Panc1 (cell line): ENCODE measurements around the gene RSAD1. TPM values are rescaled to one million over a fixed set of nuclear protein-coding genes. Genes with fewer than 3 reads are reported as not detected.
A peak's percentile ranks its signal among the peaks of the same experiment; 100 is the strongest.

Experiments used
- ATAC-seq: fragments of 200-7000 bp; cut with Tn5 transposase; 2 replicates; pipeline ENCODE4 v1.9.1; 2020; ENCODE audit warnings: mild to moderate bottlenecking, moderate library complexity
- BruUV-seq: library from RNA; stranded (reverse); fragments of 400-500 nt; replicated peaks from 2 replicates; lab custom pipeline; 2021; lab: Mats Ljungman, UMichigan
- CTCF ChIA-PET: fragments of 300-600 bp; sonication (Branson Sonifier 250); formaldehyde crosslinking; loops from one replicate; lab custom pipeline; 2022; ENCODE audit warnings: antibody characterized with exemption; lab: Charles Lee
- POLR2A ChIA-PET: fragments of 300-600 bp; sonication (Branson Sonifier 250); formaldehyde crosslinking; loops from one replicate; lab custom pipeline; 2022; ENCODE audit warnings: antibody characterized with exemption; lab: Charles Lee
- DNase-seq: peaks from one replicate; pipeline ENCODE4 v3.0.0-alpha.2; 2010; ENCODE audit warnings: low read depth, low spot score
- H3K27ac ChIP-seq: 2 replicates; pipeline ENCODE4 v1.5.1; 2011; ENCODE audit warnings: mild to moderate bottlenecking, low read length, inconsistent platforms
- H3K27me3 ChIP-seq: fragments of 200-500 bp; sonication (Bioruptor generic); 2 replicates; pipeline ENCODE4 v1.6.0; 2014; ENCODE audit warnings: low read length, inconsistent platforms; ENCODE audit not compliant: control insufficient read depth, insufficient read depth
- H3K36me3 ChIP-seq: fragments of 200-500 bp; sonication (Bioruptor generic); 2 replicates; pipeline ENCODE4 v1.5.1; 2014; ENCODE audit warnings: inconsistent platforms, mild to moderate bottlenecking, low read length, moderate library complexity; ENCODE audit not compliant: control insufficient read depth, insufficient read depth
- H3K4me1 ChIP-seq: 2 replicates; pipeline ENCODE4 v1.5.1; 2011; ENCODE audit warnings: inconsistent platforms, mild to moderate bottlenecking, low read length, moderate library complexity; ENCODE audit not compliant: control insufficient read depth, insufficient read depth
- H3K4me3 ChIP-seq, 2 experiments: 2 replicates each; pipeline ENCODE4 v1.5.1; 2011 to 2012; ENCODE audit warnings: low read depth in 2 of 2, low read length in 2 of 2, mild to moderate bottlenecking in 2 of 2, inconsistent platforms in 1 of 2, moderate library complexity in 1 of 2
- H3K9me3 ChIP-seq: fragments of 200-500 bp; sonication (Bioruptor generic); 2 replicates; pipeline ENCODE4 v1.5.1; 2014; ENCODE audit warnings: low read depth, mild to moderate bottlenecking, inconsistent platforms, low read length, moderate library complexity; ENCODE audit not compliant: control insufficient read depth, insufficient read depth
- CTCF ChIP-seq: fragments of 450-650 bp; IDR thresholded peaks from 2 replicates; pipeline ENCODE4 v1.5.1; 2017; ENCODE audit warnings: mild to moderate bottlenecking
- POLR2AphosphoS5 ChIP-seq: IDR thresholded peaks from 2 replicates; pipeline ENCODE4 v1.6.1; 2012; ENCODE audit warnings: mild to moderate bottlenecking, low read depth, low read length, moderate library complexity
- REST ChIP-seq, 2 experiments: IDR thresholded peaks; 2 replicates each; pipeline ENCODE4 v1.6.1; 2011 to 2012; ENCODE audit warnings: low read depth in 2 of 2, control low read depth in 1 of 2, low read length in 1 of 2, mild to moderate bottlenecking in 1 of 2, moderate library complexity in 1 of 2; ENCODE audit not compliant: insufficient read depth in 1 of 2
- SIN3A ChIP-seq: IDR thresholded peaks from 2 replicates; pipeline ENCODE4 v1.6.1; 2012; ENCODE audit warnings: low read depth, mild to moderate bottlenecking, low read length, moderate library complexity, borderline replicate concordance; ENCODE audit not compliant: insufficient read depth
- TCF7L2 ChIP-seq: IDR thresholded peaks from 2 replicates; pipeline ENCODE4 v1.6.1; 2011; ENCODE audit warnings: mild to moderate bottlenecking, low read depth, low read length, inconsistent platforms
- in situ Hi-C: cut with HindIII; loops from 2 replicates; pipeline ENCODE4 v1.10.0; 2016; ENCODE audit warnings: low sequenced_read_pairs, low pct_unique_long_range_greater_than_20kb
- intact Hi-C: fragments of 100-400 bp; cut with micrococcal nuclease; formaldehyde crosslinking; loops from one replicate; pipeline ENCODE4 v1.10.0; 2022; ENCODE audit not compliant: unreplicated experiment
- total RNA-seq: library from RNA; stranded (reverse); gene quantifications from one replicate; pipeline ENCODE4 v1.2.1, GENCODE V29; 2021; ENCODE audit not compliant: unreplicated experiment

RSAD1 gene
- total RNA-seq, 1 experiment from 2014 or later, result 40.2 TPM

GRCh38 chr17:50533185-50533584 lies 54.5 kb downstream of the RSAD1 start:
- H3K4me3 ChIP-seq, result peak overlapping the region in 1 of 2 experiments; percentile 34; a peak in 2 of 4 replicates
- POLR2A ChIA-PET, result no interaction called here
- in situ Hi-C loops (no loop called here), intact Hi-C loops (loop anchor here (5.0 kb wide), 1 partner anchor 51 kb away; no protein-coding TSS in a partner anchor)
- no peak for TF ChIP-seq TCF7L2
- TF ChIP-seq SIN3A, result no peak
- TF ChIP-seq REST (IDR thresholded peaks at IDR 0.05; ENCODE audit: insufficient read depth in 1 of 2, low read depth in 2 of 2, low read length in 1 of 2), result no peak
- TF ChIP-seq CTCF, result no peak
- TF ChIP-seq POLR2AphosphoS5, result no peak
- no peaks in the 10 kb centered on the region; the same call in 1 of the 2 replicates for H3K36me3 ChIP-seq
- no peak overlapping the region for H3K27ac ChIP-seq
- peaks cover 28% of the 10 kb centered on the region for H3K4me1 ChIP-seq
- BruUV-seq, result no TSS peak
- peak; percentile 26; the same call in 1 of the 2 replicates for ATAC-seq
- CTCF ChIA-PET, result interaction anchor here (0.6 to 1.1 kb wide), 3 partner anchors 24 to 162 kb away, joined by 3 to 4 read pairs (median 3); no protein-coding TSS in a partner anchor
- no peaks in the 10 kb centered on the region for H3K27me3 ChIP-seq
- no peak for DNase-seq
- H3K9me3 ChIP-seq, result no peaks in the 10 kb centered on the region

GRCh38 chr17:50533720-50534148 lies 55.1 kb downstream of the RSAD1 start:
- CTCF ChIA-PET, result interaction anchor here (0.6 kb wide), 1 partner anchor 25 kb away, joined by 4 read pairs; no protein-coding TSS in a partner anchor

More at GRCh38 chr17:50533720-50534148, 55.1 kb downstream of the RSAD1 start:
- intact Hi-C loops, result loop anchor here (5.0 kb wide), 1 partner anchor 51 kb away; no protein-coding TSS in a partner anchor
- no peaks in the 10 kb centered on the region for H3K27me3 ChIP-seq
- peaks cover 31% of the 10 kb centered on the region for H3K4me1 ChIP-seq
- BruUV-seq, result no TSS peak
- POLR2A ChIA-PET, result interaction anchor here (0.7 kb wide), 1 partner anchor 172 kb away, joined by 3 read pairs; no protein-coding TSS in a partner anchor
- H3K4me3 ChIP-seq, result peak overlapping the region; percentile 16 to 34
- peak; percentile 65 for ATAC-seq
- H3K9me3 ChIP-seq, result no peaks in the 10 kb centered on the region
- DNase-seq, result no peak
- in situ Hi-C loops, result no loop called here
- peak overlapping the region; percentile 40; the same call in 1 of the 2 replicates for H3K27ac ChIP-seq
- no peak for TF ChIP-seq TCF7L2
- no peak for TF ChIP-seq SIN3A
- TF ChIP-seq CTCF, result no peak
- no peak for TF ChIP-seq REST (IDR thresholded peaks at IDR 0.05; ENCODE audit: insufficient read depth in 1 of 2, low read depth in 2 of 2, low read length in 1 of 2)
- TF ChIP-seq POLR2AphosphoS5, result no peak
- H3K36me3 ChIP-seq, result no peaks in the 10 kb centered on the region; the same call in 1 of the 2 replicates
